DND-41 (cell line): Measurements from ENCODE around the gene DHRS7B.

Experiments used
- ATAC-seq: fragments of 200-7000 bp; cut with Tn5 transposase; 3 replicates; pipeline ENCODE4 v1.9.1; 2021; ENCODE audit warnings: low read depth; ENCODE audit not compliant: insufficient read depth
- DNase-seq: peaks from one replicate; pipeline ENCODE4 v3.0.0-alpha.2; 2020
- H2AFZ ChIP-seq: 2 replicates; pipeline ENCODE4 v1.6.0; 2012; ENCODE audit warnings: low read depth, low read length
- H3K27ac ChIP-seq: 2 replicates; pipeline ENCODE4 v1.5.1; 2012; ENCODE audit warnings: low read length, inconsistent platforms
- H3K27me3 ChIP-seq: fragments of 200-600 bp; sonication (generic); 2 replicates; pipeline ENCODE4 v1.6.0; 2012; ENCODE audit warnings: low read length, mild to moderate bottlenecking, inconsistent platforms; ENCODE audit not compliant: insufficient read depth, poor library complexity
- H3K36me3 ChIP-seq: 2 replicates; pipeline ENCODE4 v1.5.1; 2012; ENCODE audit warnings: low read length, inconsistent platforms; ENCODE audit not compliant: insufficient read depth
- H3K4me1 ChIP-seq: 2 replicates; pipeline ENCODE4 v1.5.1; 2012; ENCODE audit warnings: mild to moderate bottlenecking, low read length; ENCODE audit not compliant: insufficient read depth
- H3K4me2 ChIP-seq: 2 replicates; pipeline ENCODE4 v1.6.0; 2012; ENCODE audit warnings: mild to moderate bottlenecking, moderate library complexity, low read length, inconsistent platforms; ENCODE audit not compliant: insufficient read depth
- H3K4me3 ChIP-seq, 2 experiments: fragments of 200-600 bp in 1 of 2; shearing (Covaris generic) in 1 of 2; 2 replicates each; pipeline ENCODE4 v1.5.1; 2012 to 2016; ENCODE audit warnings: inconsistent platforms in 2 of 2, low read length in 2 of 2, mild to moderate bottlenecking in 2 of 2, low read depth in 1 of 2, moderate library complexity in 1 of 2
- H3K79me2 ChIP-seq: 2 replicates; pipeline ENCODE4 v1.6.0; 2012; ENCODE audit warnings: low read length, inconsistent platforms; ENCODE audit not compliant: insufficient read depth
- H3K9ac ChIP-seq: 2 replicates; pipeline ENCODE4 v1.6.0; 2012; ENCODE audit warnings: low read depth, mild to moderate bottlenecking, inconsistent platforms, low read length, moderate library complexity
- H3K9me3 ChIP-seq: 2 replicates; pipeline ENCODE4 v1.5.1; 2012; ENCODE audit warnings: low read length, moderate library complexity, mild to moderate bottlenecking, inconsistent platforms; ENCODE audit not compliant: insufficient read depth, severe bottlenecking
- H4K20me1 ChIP-seq: 2 replicates; pipeline ENCODE4 v1.6.0; 2012; ENCODE audit warnings: low read length; ENCODE audit not compliant: insufficient read depth
- EZH2 ChIP-seq: IDR thresholded peaks from 3 replicates; pipeline ENCODE4 v1.6.1; 2012; ENCODE audit warnings: borderline replicate concordance, low read depth, mild to moderate bottlenecking, moderate library complexity, low read length, inconsistent platforms; ENCODE audit not compliant: severe bottlenecking
- TF ChIP-seq, protein P1 (sequence below): IDR thresholded peaks from 2 replicates; pipeline ENCODE4 v1.5.1; 2012; ENCODE audit warnings: borderline replicate concordance, low read length, moderate library complexity, mild to moderate bottlenecking; ENCODE audit not compliant: poor library complexity, severe bottlenecking; ENCODE audit errors: extremely low read depth

DHRS7B gene

DNA sequence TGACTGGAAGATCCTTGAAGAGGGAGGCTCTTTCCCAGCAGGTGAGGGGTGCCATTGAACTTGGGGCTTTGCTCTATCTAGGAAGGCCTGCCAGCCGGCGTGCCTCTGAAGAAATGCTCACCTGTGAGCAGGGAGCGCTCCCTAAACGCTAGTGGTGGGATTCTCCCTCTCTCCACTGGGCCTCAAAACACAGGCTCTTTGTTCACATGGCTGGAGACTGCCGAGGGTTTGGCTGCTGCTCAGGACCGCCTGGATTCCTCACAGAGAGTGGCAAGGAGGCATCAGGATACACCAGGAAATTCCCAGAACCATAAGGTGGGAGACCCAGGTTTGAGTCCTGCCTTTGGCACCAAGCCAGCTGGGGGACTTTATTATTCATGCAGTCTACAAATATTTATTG, 104.8 kb downstream of the DHRS7B start:
- H3K79me2 ChIP-seq: no peaks in the 10 kb centered on the region
- ATAC-seq: no peak
- H2AFZ ChIP-seq: no peak overlapping the region
- DNase-seq: no peak
- H3K36me3 ChIP-seq: peaks cover 8% of the 10 kb centered on the region; the same call in 1 of the 2 replicates
- H3K4me2 ChIP-seq: no peak overlapping the region
- H3K27ac ChIP-seq: no peak overlapping the region
- peaks cover 8% of the 10 kb centered on the region; the same call in 1 of the 2 replicates for H4K20me1 ChIP-seq
- TF ChIP-seq, protein P1, sequence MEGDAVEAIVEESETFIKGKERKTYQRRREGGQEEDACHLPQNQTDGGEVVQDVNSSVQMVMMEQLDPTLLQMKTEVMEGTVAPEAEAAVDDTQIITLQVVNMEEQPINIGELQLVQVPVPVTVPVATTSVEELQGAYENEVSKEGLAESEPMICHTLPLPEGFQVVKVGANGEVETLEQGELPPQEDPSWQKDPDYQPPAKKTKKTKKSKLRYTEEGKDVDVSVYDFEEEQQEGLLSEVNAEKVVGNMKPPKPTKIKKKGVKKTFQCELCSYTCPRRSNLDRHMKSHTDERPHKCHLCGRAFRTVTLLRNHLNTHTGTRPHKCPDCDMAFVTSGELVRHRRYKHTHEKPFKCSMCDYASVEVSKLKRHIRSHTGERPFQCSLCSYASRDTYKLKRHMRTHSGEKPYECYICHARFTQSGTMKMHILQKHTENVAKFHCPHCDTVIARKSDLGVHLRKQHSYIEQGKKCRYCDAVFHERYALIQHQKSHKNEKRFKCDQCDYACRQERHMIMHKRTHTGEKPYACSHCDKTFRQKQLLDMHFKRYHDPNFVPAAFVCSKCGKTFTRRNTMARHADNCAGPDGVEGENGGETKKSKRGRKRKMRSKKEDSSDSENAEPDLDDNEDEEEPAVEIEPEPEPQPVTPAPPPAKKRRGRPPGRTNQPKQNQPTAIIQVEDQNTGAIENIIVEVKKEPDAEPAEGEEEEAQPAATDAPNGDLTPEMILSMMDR: no peak
- TF ChIP-seq EZH2: no peak
- H3K4me3 ChIP-seq: no peak overlapping the region
- H3K27me3 ChIP-seq: no peaks in the 10 kb centered on the region
- no peaks in the 10 kb centered on the region for H3K9me3 ChIP-seq
- H3K9ac ChIP-seq: no peak overlapping the region
- no peaks in the 10 kb centered on the region for H3K4me1 ChIP-seq

- no peaks in the 10 kb centered on the region for H3K79me2 ChIP-seq
- H3K4me3 ChIP-seq: no peak overlapping the region
- TF ChIP-seq, protein P1: no peak
- no peak for TF ChIP-seq EZH2
- no peak overlapping the region for H3K4me2 ChIP-seq
- peaks cover 8% of the 10 kb centered on the region; the same call in 1 of the 2 replicates for H3K36me3 ChIP-seq
- H3K4me1 ChIP-seq: no peaks in the 10 kb centered on the region
- DNase-seq (no peak), ATAC-seq (no peak)
- no peaks in the 10 kb centered on the region for H3K27me3 ChIP-seq
- peaks cover 8% of the 10 kb centered on the region; the same call in 1 of the 2 replicates for H4K20me1 ChIP-seq
- H3K27ac ChIP-seq: no peak overlapping the region
- H3K9me3 ChIP-seq: no peaks in the 10 kb centered on the region
- no peak overlapping the region for H2AFZ ChIP-seq
- H3K9ac ChIP-seq: no peak overlapping the region
Measured at GRCh38 chr17:21232033-21232749, 105.4 kb downstream of the DHRS7B start.

DNA sequence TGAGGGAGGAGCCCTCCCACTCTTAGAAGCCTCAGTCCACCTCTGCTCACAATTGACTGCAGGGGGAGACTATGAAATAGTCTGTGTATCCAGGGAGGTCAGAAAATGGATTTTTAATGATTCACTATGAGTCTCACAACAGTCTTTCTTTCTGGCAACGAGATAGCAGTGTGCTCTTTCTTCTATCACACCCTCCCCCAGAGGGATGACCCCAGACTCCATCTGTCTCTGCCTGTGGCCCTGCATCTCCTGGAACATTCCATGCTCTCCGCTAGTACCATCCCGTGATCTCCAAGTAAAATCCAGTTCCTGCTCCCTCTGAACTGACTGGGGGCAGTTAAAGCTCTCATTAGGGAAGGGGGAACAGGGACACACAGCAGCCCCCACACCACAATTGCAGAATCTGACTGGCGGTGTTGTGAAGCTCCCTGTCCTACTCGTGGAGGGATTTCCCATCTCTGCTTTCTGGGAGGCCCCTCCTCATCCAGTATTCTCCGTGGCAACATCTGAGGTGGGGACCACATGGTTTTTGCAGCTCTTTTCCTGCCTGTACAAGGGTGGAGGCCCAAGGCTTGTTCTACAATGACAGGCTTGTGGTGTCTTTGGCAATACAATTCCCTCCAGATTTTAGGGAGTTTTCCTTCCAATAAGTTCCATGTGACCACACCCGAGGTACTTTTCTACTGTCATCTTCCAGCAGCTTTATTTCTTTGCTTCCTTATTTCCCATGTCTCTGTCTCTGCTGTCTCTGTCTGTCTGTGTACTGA, 107.0 kb downstream of the DHRS7B start:
- H3K9ac ChIP-seq: no peak overlapping the region
- H3K27me3 ChIP-seq: no peaks in the 10 kb centered on the region
- H3K79me2 ChIP-seq: no peaks in the 10 kb centered on the region
- no peak overlapping the region for H3K4me3 ChIP-seq
- no peak for ATAC-seq
- H2AFZ ChIP-seq: no peak overlapping the region
- H3K4me2 ChIP-seq: no peak overlapping the region
- no peak for DNase-seq
- H4K20me1 ChIP-seq: peaks cover 8% of the 10 kb centered on the region; the same call in 1 of the 2 replicates
- no peaks in the 10 kb centered on the region for H3K4me1 ChIP-seq
- H3K27ac ChIP-seq: no peak overlapping the region
- H3K9me3 ChIP-seq: no peaks in the 10 kb centered on the region
- H3K36me3 ChIP-seq: peaks cover 8% of the 10 kb centered on the region; the same call in 1 of the 2 replicates
- TF ChIP-seq EZH2: no peak
- TF ChIP-seq, protein P1: no peak
